NOMO-1 treated with DMSO at 0.1 percent for 48 hours (cell line): ENCODE results near the gene CARS1.

ENCODE experiments used
- DNase-seq: peaks from one replicate; lab custom pipeline; 2025; ENCODE audit not compliant: unreplicated experiment; lab: John Stamatoyannopoulos, UW

Gene CARS1

GRCh38 chr11:2994336-2994730 lies 62.9 kb downstream of the CARS1 start:
- DNase-seq, result no peak

- DNase-seq, result no peak
These were observed 64.3 kb downstream of the CARS1 start for GRCh38 chr11:2992997-2993325.

- peak; percentile 96 for DNase-seq
These were observed 64.8 kb downstream of the CARS1 start, which contains the start of gene NAP1L4 for GRCh38 chr11:2992234-2992996. TSS of gene NAP1L4 (minus strand) at chr11:2992329. CDS start at chr11:2979220, 13,109 bp downstream.

GRCh38 chr11:2991452-2992233 lies 65.6 kb downstream of the CARS1 start:
- DNase-seq, result peak; percentile 52

- no peak for DNase-seq
These were observed 66.4 kb downstream of the CARS1 start for GRCh38 chr11:2990617-2991451.

- DNase-seq, result no peak
These were observed 67.7 kb downstream of the CARS1 start for GRCh38 chr11:2989551-2989950.

- no peak for DNase-seq
These were observed 68.2 kb downstream of the CARS1 start for GRCh38 chr11:2989006-2989405.

GRCh38 chr11:2987881-2988861 lies 69.1 kb downstream of the CARS1 start:
- DNase-seq, result no peak

- no peak for DNase-seq
These were observed 73.3 kb downstream of the CARS1 start for GRCh38 chr11:2983908-2984307.

GRCh38 chr11:2982214-2982613 lies 75.0 kb downstream of the CARS1 start:
- no peak for DNase-seq

GRCh38 chr11:2981130-2981529 lies 76.1 kb downstream of the CARS1 start:
- DNase-seq, result no peak

- no peak for DNase-seq
These were observed 76.9 kb downstream of the CARS1 start for GRCh38 chr11:2980168-2980840.

- no peak for DNase-seq
These were observed 80.1 kb downstream of the CARS1 start for GRCh38 chr11:2977113-2977512.

GRCh38 chr11:2976294-2977063 lies 80.7 kb downstream of the CARS1 start:
- no peak for DNase-seq

- peak; percentile 39 for DNase-seq
These were observed 81.6 kb downstream of the CARS1 start for GRCh38 chr11:2975594-2975993.

GRCh38 chr11:2974272-2974671 lies 83.0 kb downstream of the CARS1 start:
- DNase-seq, result no peak

GRCh38 chr11:2968341-2968900 lies 88.8 kb downstream of the CARS1 start:
- DNase-seq, result no peak

GRCh38 chr11:2964782-2965181 lies 92.4 kb downstream of the CARS1 start:
- DNase-seq, result no peak

- no peak for DNase-seq
These were observed 93.5 kb downstream of the CARS1 start for GRCh38 chr11:2963761-2964160.
